Adrenal gland (tissue), 12 donors: Measurements from ENCODE around the gene AQP5. TPM values are rescaled to one million over a fixed set of nuclear protein-coding genes. Genes with fewer than 3 reads are reported as not detected.

ENCODE experiments used
- DNase-seq, 7 donors: peaks; one replicate each; pipeline ENCODE4 v3.0.0-alpha.2; 2019 to 2020
- H3K27ac ChIP-seq, 5 donors: fragments of 200-600 bp; sonication (generic) in 4 of 5; 1 replicate in 3 of 5; 2 replicates in 2 of 5; pipeline versions ENCODE4 v1.5.1 to v1.8.0; 2016 to 2020; ENCODE audit warnings: mild to moderate bottlenecking in 1 of 5
- H3K27me3 ChIP-seq: fragments of 200-600 bp; 2 replicates; pipeline ENCODE4 v1.8.0; 2021
- H3K36me3 ChIP-seq, 2 donors: fragments of 200-600 bp; replicated peaks in 1 of 2; 1 replicate in 1 of 2; 2 replicates in 1 of 2; pipeline versions ENCODE4 v1.5.1 to v1.8.0; 2018 to 2022
- H3K4me1 ChIP-seq, 2 donors: fragments of 200-600 bp; replicated peaks in 1 of 2; 1 replicate in 1 of 2; 2 replicates in 1 of 2; pipeline versions ENCODE4 v1.5.1 to v1.8.0; 2018 to 2021
- H3K4me3 ChIP-seq, 4 donors: fragments of 200-600 bp; sonication (generic) in 3 of 4; one replicate each; pipeline ENCODE4 v1.5.1; 2016 to 2018
- H3K9me3 ChIP-seq, 3 donors: fragments of 200-600 bp; sonication (generic) in 1 of 3; replicated peaks in 1 of 3; 1 replicate in 2 of 3; 2 replicates in 1 of 3; pipeline versions ENCODE4 v1.5.1 to v1.8.0; 2016 to 2021
- CTCF ChIP-seq, 6 experiments: fragments of 450-650 bp in 4 of 6; fragments of 200-600 bp in 2 of 6; sonication (generic) in 1 of 6; IDR thresholded peaks; 1 replicate in 5 of 6; 2 replicates in 1 of 6; pipeline versions ENCODE4 v1.5.1 to v1.8.0; 2016 to 2021; ENCODE audit warnings: antibody characterized with exemption in 6 of 6, mild to moderate bottlenecking in 2 of 6, moderate library complexity in 1 of 6
- POLR2A ChIP-seq, 2 donors: fragments of 450-650 bp; IDR thresholded peaks; one replicate each; pipeline ENCODE4 v1.6.1; 2017; ENCODE audit warnings: antibody characterized with exemption in 2 of 2, mild to moderate bottlenecking in 2 of 2, moderate library complexity in 1 of 2
- WGBS, 4 donors: extraction: QIAGEN DNeasy Blood & Tissue Kit in 2 of 4; methylation state at CpG; one replicate each; pipeline versions ENCODE4 v1.1.5 to v1.1.7; 2013 to 2017; 5-methylcytosine and 5-hydroxymethylcytosine counted together
- intact Hi-C, 2 donors: fragments of 100-400 bp; cut with DNase I; formaldehyde crosslinking; loops; one replicate each; pipeline versions ENCODE4 v1.14.1 to v1.15.0; 2022 to 2023
- polyA plus RNA-seq, 3 donors: library from polyadenylated mRNA; stranded (reverse); fragments of 200-250 nt in 2 of 3; fragments of 350-450 nt in 1 of 3; fragmentation: Illumina TruSeq in 1 of 3; extraction: RNeasy Lipid Tissue Mini Kit (QIAGEN cat#74804) in 1 of 3; gene quantifications; one replicate each; pipeline ENCODE4 v1.2.3, GENCODE V29; 2013 to 2014
- total RNA-seq, 9 donors: library from RNA; depleted of rRNA in 4 of 9; stranded (reverse); fragments of >200 nt in 4 of 9; fragments of 120-200 nt in 1 of 9; fragmentation: NEBNext Ultra II Directional in 1 of 9; extraction: Animal tissue kit (Norgen Biotek cat#: 25700) in 1 of 9; gene quantifications; one replicate each; pipeline versions ENCODE4 v1.1.0 to v1.2.4, GENCODE V29; 2013 to 2023
- donor health status: healthy with polysubstance abuse.
- donor health status: Bipolar disorder and iron deficiency.
- donor health status: DM: yes; HTN: yes; CAD: no.
- donor health status: DM: no; HTN: no; CAD: no.
- donor health status: DM: no; HTN: no; CAD: no.
- donor health status: DM: yes; HTN: yes; CAD: no.

The AQP5 gene
- total and polyA plus RNA-seq, 12 donors = 0.22 to 2.6 (median 0.84) TPM; not detected in 1

- Histone ChIP-seq H3K9me3 (no peaks in the 10 kb centered on the region), H3K36me3 (no peaks in the 10 kb centered on the region), H3K27me3 (peaks cover 3% of the 10 kb centered on the region), H3K27ac (no peak overlapping the region), H3K4me1 (peaks cover 5 to 9% of the 10 kb centered on the region in 2 donors), H3K4me3 (no peak overlapping the region)
- no peak for TF ChIP-seq CTCF (IDR thresholded peaks at IDR 0.05)
- no peak for TF ChIP-seq POLR2A (IDR thresholded peaks at IDR 0.05)
- DNase-seq = no peak
- intact Hi-C loops = loop anchor here (5.0 to 10.0 kb wide), 3 partner anchors 89 to 104 kb away; partner anchors contain the start of gene ASIC1 (in 1 of the 2)
- WGBS, 4 donors = 73 to 92% (median 82%) methylated on average over 4 to 6 of the region's 6 CpGs
These were observed 6.8 kb downstream of the AQP5 start for GRCh38 chr12:49968471-49968870.

- 82 to 100% (median 82%) methylated on average over 3 to 5 of the region's 5 CpGs for WGBS, 4 donors
- no peak for DNase-seq
- Histone ChIP-seq H3K36me3 (no peaks in the 10 kb centered on the region), H3K27ac (no peak overlapping the region), H3K9me3 (no peaks in the 10 kb centered on the region), H3K4me1 (peaks cover 5 to 9% of the 10 kb centered on the region in 2 donors), H3K4me3 (no peak overlapping the region), H3K27me3 (peaks cover 3% of the 10 kb centered on the region)
- intact Hi-C loops = loop anchor here (5.0 to 10.0 kb wide), 3 partner anchors 88 to 104 kb away; partner anchors contain the start of gene ASIC1 (in 1 of the 2)
- TF ChIP-seq POLR2A (IDR thresholded peaks at IDR 0.05) (no peak), CTCF (IDR thresholded peaks at IDR 0.05) (no peak)
These were observed 7.4 kb downstream of the AQP5 start for GRCh38 chr12:49969027-49969426.

- Histone ChIP-seq H3K9me3 (no peaks in the 10 kb centered on the region), H3K36me3 (no peaks in the 10 kb centered on the region), H3K4me3 (no peak overlapping the region), H3K27me3 (peaks cover 3% of the 10 kb centered on the region), H3K27ac (no peak overlapping the region), H3K4me1 (peaks cover 5 to 9% of the 10 kb centered on the region in 2 donors)
- TF ChIP-seq CTCF (IDR thresholded peaks at IDR 0.05) (no peak), POLR2A (IDR thresholded peaks at IDR 0.05) (no peak)
- DNase-seq = no peak
- WGBS, 4 donors = 77 to 84% (median 82%) methylated on average over 12 of the region's 12 CpGs
- intact Hi-C loops = loop anchor here (5.0 to 10.0 kb wide), 4 partner anchors 87 to 105 kb away; partner anchors contain the start of gene ASIC1 (in 1 of the 2)
These were observed 8.2 kb downstream of the AQP5 start for GRCh38 chr12:49969651-49970429.

- H3K4me1 ChIP-seq = peaks cover 5 to 9% of the 10 kb centered on the region in 2 donors
- WGBS, 4 donors = 65 to 83% (median 72%) methylated on average over 10 of the region's 10 CpGs
- TF ChIP-seq CTCF (IDR thresholded peaks at IDR 0.05) = no peak
- peaks cover 3% of the 10 kb centered on the region for H3K27me3 ChIP-seq
- H3K9me3 ChIP-seq = no peaks in the 10 kb centered on the region
- no peak overlapping the region for H3K27ac ChIP-seq
- intact Hi-C loops = loop anchor here in 1 of 2 donors (5.0 kb wide), 1 partner anchor 92 kb away; no protein-coding TSS in a partner anchor
- no peak for DNase-seq
- H3K4me3 ChIP-seq = no peak overlapping the region
- no peaks in the 10 kb centered on the region for H3K36me3 ChIP-seq
These were observed 9.0 kb downstream of the AQP5 start for GRCh38 chr12:49970658-49971057.
